Peyer's patch (tissue), 4 donors: ENCODE data around the gene KCMF1. TPM values are rescaled to one million over a fixed set of nuclear protein-coding genes. Genes with fewer than 3 reads are reported as not detected.
"Not testable (repeated sequence)": the region's sequence is repeated elsewhere in the genome, so short reads cannot be mapped to it uniquely, and the experiment has no call there.

Experiments used
- DNase-seq, 3 donors: peaks; one replicate each; pipeline ENCODE4 v3.0.0-alpha.2; 2017 to 2019
- H3K27ac ChIP-seq, 4 donors: fragments of 200-600 bp; sonication (generic); one replicate each; pipeline ENCODE4 v1.5.1; 2016 to 2019
- H3K27me3 ChIP-seq, 2 donors: fragments of 200-600 bp; sonication (generic); one replicate each; pipeline ENCODE4 v1.5.1; 2019
- H3K36me3 ChIP-seq, 3 donors: fragments of 200-600 bp; sonication (generic); one replicate each; pipeline ENCODE4 v1.5.1; 2016 to 2019
- H3K4me1 ChIP-seq, 4 donors: fragments of 200-600 bp; sonication (generic); one replicate each; pipeline ENCODE4 v1.5.1; 2016 to 2019
- H3K4me3 ChIP-seq, 4 donors: fragments of 200-600 bp; sonication (generic); 1 replicate in 3 of 4; 2 replicates in 1 of 4; pipeline ENCODE4 v1.5.1; 2016 to 2019; ENCODE audit warnings: mild to moderate bottlenecking in 1 of 4
- H3K9me3 ChIP-seq, 4 donors: fragments of 200-600 bp; sonication (generic); one replicate each; pipeline ENCODE4 v1.5.1; 2016 to 2019; ENCODE audit warnings: mild to moderate bottlenecking in 1 of 4
- POLR2A ChIP-seq, 2 donors: fragments of 450-650 bp; IDR thresholded peaks; one replicate each; pipeline ENCODE4 v1.5.1; 2017; ENCODE audit warnings: antibody characterized with exemption in 2 of 2, mild to moderate bottlenecking in 2 of 2, moderate library complexity in 2 of 2
- total RNA-seq, 4 donors: library from RNA; depleted of rRNA; stranded (reverse); fragments of >200 nt; gene quantifications; one replicate each; pipeline ENCODE4 v1.1.0, GENCODE V29; 2016
- TF ChIP-seq, protein P1 (sequence below), 6 experiments: fragments of 450-650 bp in 4 of 6; fragments of 200-600 bp in 2 of 6; sonication (generic) in 1 of 6; IDR thresholded peaks; one replicate each; pipeline ENCODE4 v1.5.1; 2017 to 2019; ENCODE audit warnings: antibody characterized with exemption in 6 of 6, mild to moderate bottlenecking in 3 of 6, moderate library complexity in 1 of 6

KCMF1 gene
- total RNA-seq, 4 donors from 2014 or later, result 28.1 to 66.5 (median 44.3) TPM

DNA sequence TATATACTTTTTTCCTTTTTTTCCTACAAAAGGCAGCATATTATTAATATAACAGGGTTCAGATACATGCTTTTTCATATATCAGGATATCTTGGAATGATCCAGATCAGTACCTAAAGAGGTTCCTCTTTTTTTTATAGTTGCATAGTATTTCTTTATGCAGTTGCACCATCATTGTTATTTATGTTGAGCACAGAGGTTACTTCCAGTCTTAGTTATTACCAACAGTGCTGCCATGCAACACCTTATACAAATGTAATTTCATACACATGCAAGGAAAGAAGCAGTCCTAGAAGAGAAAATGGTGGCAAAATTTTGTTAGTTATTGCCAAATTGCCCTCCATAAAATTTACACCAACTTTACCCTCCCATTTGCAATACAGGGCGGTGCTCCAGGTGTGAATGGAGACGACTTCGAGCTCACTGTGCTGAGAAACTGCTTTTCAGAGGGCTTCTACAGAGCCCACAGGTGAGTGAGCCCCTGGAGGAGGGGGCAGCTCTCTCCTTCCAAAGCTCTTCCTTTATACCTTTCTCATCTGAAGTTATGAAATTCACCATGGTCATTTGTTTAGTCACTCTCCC, 30.0 kb upstream of the KCMF1 start:
- H3K27ac ChIP-seq, result no peak overlapping the region
- H3K4me3 ChIP-seq, result no peak overlapping the region
- peaks cover 0 to 19% (median 7%) of the 10 kb centered on the region in 4 donors for H3K4me1 ChIP-seq
- H3K36me3 ChIP-seq, result no peaks in the 10 kb centered on the region
- TF ChIP-seq POLR2A (IDR thresholded peaks at IDR 0.05), result no peak
- TF ChIP-seq, protein P1, sequence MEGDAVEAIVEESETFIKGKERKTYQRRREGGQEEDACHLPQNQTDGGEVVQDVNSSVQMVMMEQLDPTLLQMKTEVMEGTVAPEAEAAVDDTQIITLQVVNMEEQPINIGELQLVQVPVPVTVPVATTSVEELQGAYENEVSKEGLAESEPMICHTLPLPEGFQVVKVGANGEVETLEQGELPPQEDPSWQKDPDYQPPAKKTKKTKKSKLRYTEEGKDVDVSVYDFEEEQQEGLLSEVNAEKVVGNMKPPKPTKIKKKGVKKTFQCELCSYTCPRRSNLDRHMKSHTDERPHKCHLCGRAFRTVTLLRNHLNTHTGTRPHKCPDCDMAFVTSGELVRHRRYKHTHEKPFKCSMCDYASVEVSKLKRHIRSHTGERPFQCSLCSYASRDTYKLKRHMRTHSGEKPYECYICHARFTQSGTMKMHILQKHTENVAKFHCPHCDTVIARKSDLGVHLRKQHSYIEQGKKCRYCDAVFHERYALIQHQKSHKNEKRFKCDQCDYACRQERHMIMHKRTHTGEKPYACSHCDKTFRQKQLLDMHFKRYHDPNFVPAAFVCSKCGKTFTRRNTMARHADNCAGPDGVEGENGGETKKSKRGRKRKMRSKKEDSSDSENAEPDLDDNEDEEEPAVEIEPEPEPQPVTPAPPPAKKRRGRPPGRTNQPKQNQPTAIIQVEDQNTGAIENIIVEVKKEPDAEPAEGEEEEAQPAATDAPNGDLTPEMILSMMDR (IDR thresholded peaks at IDR 0.05), result no peak
- H3K9me3 ChIP-seq, result no peaks in the 10 kb centered on the region
- peak in 1 of 3 donors; percentile 29 for DNase-seq
- no peaks in the 10 kb centered on the region for H3K27me3 ChIP-seq

DNA sequence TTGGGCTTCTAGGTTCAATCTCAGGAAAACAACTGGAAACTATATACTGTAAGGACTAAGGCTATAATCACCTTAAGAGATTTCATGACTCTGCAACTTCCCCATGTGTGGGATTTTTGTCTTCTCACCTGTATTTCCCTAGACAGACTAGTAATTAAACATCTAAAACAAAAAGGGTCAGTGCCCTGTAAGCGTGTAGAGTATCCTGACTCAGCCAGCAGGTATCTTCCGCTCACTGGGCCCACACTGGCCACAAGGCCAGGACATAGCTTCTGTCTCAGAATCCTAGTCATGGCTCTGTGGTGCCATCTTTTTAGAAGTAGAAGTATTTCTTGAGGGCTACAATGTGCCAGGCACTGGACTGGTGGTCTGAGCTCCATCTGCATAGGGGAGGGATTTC, 28.8 kb upstream of the KCMF1 start:
- no peak overlapping the region for H3K4me3 ChIP-seq
- no peaks in the 10 kb centered on the region for H3K36me3 ChIP-seq
- peak overlapping the region in 1 of 4 donors; percentile 14 for H3K27ac ChIP-seq
- H3K4me1 ChIP-seq, result peaks cover 0 to 24% (median 7%) of the 10 kb centered on the region in 4 donors
- H3K9me3 ChIP-seq, result no peaks in the 10 kb centered on the region
- TF ChIP-seq, protein P1 (IDR thresholded peaks at IDR 0.05), result no peak
- TF ChIP-seq POLR2A (IDR thresholded peaks at IDR 0.05), result no peak
- DNase-seq, result no peak
- no peaks in the 10 kb centered on the region for H3K27me3 ChIP-seq

DNA sequence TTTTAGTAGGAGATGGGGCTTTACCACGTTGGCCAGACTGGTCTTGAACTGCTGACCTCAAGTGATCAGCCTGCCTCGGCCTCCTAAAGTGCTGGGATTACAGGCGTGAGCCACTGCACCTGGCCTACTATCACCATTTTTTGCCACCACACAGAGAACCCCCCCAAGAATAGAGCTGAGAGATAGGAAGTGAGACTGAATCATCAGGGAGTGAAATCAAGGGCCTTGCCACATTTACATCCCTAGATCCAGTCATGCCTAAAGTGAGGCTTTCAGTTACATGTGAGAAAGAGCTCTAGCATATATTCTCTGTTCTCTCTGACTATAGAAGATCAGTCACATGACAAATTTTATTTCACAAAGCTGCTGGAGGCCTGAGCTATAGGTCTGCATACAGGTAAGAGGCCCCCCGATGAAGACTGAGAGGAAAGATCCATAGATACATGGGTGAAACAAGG, 28.0 kb upstream of the KCMF1 start:
- H3K4me3 ChIP-seq, result no peak overlapping the region
- H3K27ac ChIP-seq, result peak overlapping the region in 1 of 4 donors; percentile 14
- no peaks in the 10 kb centered on the region for H3K36me3 ChIP-seq
- H3K9me3 ChIP-seq, result no peaks in the 10 kb centered on the region
- H3K4me1 ChIP-seq, result peaks cover 0 to 25% (median 7%) of the 10 kb centered on the region in 4 donors
- DNase-seq, result no peak
- TF ChIP-seq, protein P1 (IDR thresholded peaks at IDR 0.05), result no peak
- no peak for TF ChIP-seq POLR2A (IDR thresholded peaks at IDR 0.05)
- no peaks in the 10 kb centered on the region for H3K27me3 ChIP-seq

DNA sequence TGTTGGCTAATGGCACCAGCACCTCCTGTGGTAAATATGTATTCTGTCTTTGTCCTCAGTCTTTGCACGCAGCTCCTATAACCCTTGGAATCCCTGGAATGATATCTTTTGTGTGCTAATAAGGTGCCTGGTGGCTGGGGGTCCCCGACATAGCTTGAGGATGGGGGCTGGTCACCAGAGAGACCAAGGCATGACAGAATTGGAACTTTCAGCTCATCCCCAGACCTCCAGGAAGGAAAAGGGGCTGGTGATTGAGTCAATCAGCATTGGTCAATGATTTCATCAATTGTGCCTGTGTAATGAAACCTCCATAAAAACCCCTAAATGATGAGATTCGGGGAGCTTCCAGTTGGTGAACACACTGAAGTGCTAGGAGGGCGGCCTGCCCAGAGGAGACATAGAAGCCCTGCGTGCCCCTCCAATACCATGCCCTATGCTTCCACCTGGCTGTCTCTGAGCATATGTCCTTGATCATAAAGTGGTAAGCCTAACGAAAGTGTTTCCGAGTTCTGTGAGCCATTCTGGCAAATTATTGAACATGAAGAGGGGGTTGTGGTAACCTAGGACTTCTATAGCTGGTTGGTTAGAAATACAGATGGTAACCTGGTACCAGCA, 26.6 kb upstream of the KCMF1 start:
- H3K27me3 ChIP-seq, result no peaks in the 10 kb centered on the region
- no peaks in the 10 kb centered on the region for H3K36me3 ChIP-seq
- H3K27ac ChIP-seq, result no peak overlapping the region
- TF ChIP-seq, protein P1 (IDR thresholded peaks at IDR 0.05), result no peak
- no peak for TF ChIP-seq POLR2A (IDR thresholded peaks at IDR 0.05)
- peaks cover 0 to 20% (median 7%) of the 10 kb centered on the region in 4 donors for H3K4me1 ChIP-seq
- DNase-seq, result peak in 1 of 3 donors; percentile 34
- H3K9me3 ChIP-seq, result no peaks in the 10 kb centered on the region
- no peak overlapping the region for H3K4me3 ChIP-seq

DNA sequence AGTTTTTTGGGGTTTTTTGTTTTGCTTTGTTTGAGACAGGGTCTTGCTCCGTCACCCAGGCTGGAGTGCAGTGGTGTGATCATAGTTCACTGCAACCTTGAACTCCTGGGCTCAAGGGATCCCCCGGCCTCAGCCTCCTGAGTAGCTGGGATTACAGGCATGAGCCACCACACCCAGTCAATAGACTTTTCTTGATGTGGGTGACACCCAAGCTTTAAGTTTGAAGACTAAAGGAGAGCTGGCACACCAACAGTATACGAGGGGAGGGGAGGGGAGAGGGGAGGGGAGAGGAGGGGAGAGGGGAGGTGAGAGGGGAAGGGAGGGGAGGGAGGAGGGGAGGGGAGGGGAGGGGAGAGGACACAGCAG, 25.1 kb upstream of the KCMF1 start:
- DNase-seq, result peak in 1 of 3 donors; percentile 76
- peaks cover 0 to 13% (median 6%) of the 10 kb centered on the region in 4 donors for H3K4me1 ChIP-seq
- H3K27me3 ChIP-seq, H3K36me3 ChIP-seq, H3K9me3 ChIP-seq, H3K4me3 ChIP-seq: not testable (repeated sequence)
- H3K27ac ChIP-seq, result peak overlapping the region; percentile 66 to 96 (median 80)

DNA sequence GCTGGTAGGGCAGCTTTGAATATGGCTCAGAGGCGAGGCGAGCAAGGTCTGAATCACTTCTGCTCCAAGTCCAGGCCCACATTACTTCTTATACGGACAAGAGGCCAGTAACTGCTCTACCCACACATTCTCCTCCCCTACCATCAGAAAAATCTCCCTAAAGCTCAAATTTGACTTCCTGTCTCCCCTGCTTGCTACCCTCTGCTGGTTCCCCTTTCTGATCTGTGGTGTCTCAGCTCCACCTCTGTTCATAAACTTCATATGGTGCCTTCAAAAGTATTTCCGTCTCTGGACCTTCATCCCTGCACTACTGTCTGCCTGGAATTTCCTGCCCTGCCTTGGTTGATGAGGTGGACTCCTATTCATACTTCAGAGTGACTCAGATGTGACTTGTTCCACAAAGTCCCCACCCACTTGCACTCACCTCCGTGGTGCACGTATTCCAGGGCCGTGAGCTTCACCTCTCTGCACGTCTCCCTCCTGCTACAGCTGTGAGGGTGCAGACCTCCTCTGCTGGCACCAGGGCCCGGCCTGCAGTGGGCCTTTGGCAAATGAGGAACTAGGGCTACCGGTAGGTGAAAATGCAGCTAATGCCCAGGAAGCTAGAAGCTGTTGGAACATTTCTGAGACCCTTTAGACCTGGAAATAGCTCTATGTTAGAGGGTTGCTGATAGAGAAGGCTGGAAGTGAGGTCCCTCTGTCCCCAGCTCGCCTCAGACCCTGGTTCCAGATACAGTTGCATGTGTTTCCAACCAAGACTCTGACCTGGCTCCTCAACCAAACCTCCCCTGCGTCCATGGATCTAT, 24.6 kb upstream of the KCMF1 start:
- no peaks in the 10 kb centered on the region for H3K27me3 ChIP-seq
- TF ChIP-seq, protein P1 (IDR thresholded peaks at IDR 0.05), result peak in 1 of 6 experiments; percentile 21
- TF ChIP-seq POLR2A (IDR thresholded peaks at IDR 0.05), result peak; percentile 46 to 88
- peak; percentile 70 to 90 (median 83) for DNase-seq
- no peaks in the 10 kb centered on the region for H3K36me3 ChIP-seq
- H3K27ac ChIP-seq, result peak overlapping the region; percentile 66 to 96 (median 80)
- H3K4me3 ChIP-seq, result peak overlapping the region in 3 of 4 donors; percentile 9 to 33 (median 27)
- no peaks in the 10 kb centered on the region for H3K9me3 ChIP-seq
- peaks cover 0 to 13% (median 4%) of the 10 kb centered on the region in 4 donors for H3K4me1 ChIP-seq
